Measurements from ENCODE around the gene UTF1.

GRCh38 chr10:133196221-133196915 is 33.6 kb upstream of the UTF1 start:
- TF ChIP-seq CTCF (IDR thresholded peaks at IDR 0.05) (no peak), POLR2A (IDR thresholded peaks at IDR 0.05) (no peak)
